Sigmoid colon (tissue), 7 donors: Measurements from ENCODE around the gene TRERF1. TPM values are rescaled to one million over a fixed set of nuclear protein-coding genes. Genes with fewer than 3 reads are reported as not detected.
A peak's percentile ranks its signal among the peaks of the same experiment; 100 is the strongest.

Experiments
- DNase-seq: peaks from one replicate; pipeline ENCODE4 v3.0.0-alpha.2; 2019
- H3K27ac ChIP-seq, 4 donors: fragments of 200-600 bp; sonication (generic); one replicate each; pipeline ENCODE4 v1.5.1; 2016 to 2019; ENCODE audit warnings: mild to moderate bottlenecking in 1 of 4
- H3K27me3 ChIP-seq, 3 donors: fragments of 200-600 bp; sonication (generic); one replicate each; pipeline ENCODE4 v1.5.1; 2019; ENCODE audit warnings: mild to moderate bottlenecking in 1 of 3
- H3K36me3 ChIP-seq, 4 donors: fragments of 200-600 bp; sonication (generic); one replicate each; pipeline ENCODE4 v1.5.1; 2016 to 2019
- H3K4me1 ChIP-seq, 4 donors: fragments of 200-600 bp; sonication (generic); one replicate each; pipeline ENCODE4 v1.5.1; 2017 to 2019
- H3K4me3 ChIP-seq, 4 donors: fragments of 200-600 bp; sonication (generic); one replicate each; pipeline ENCODE4 v1.5.1; 2017 to 2019; ENCODE audit warnings: mild to moderate bottlenecking in 2 of 4, moderate library complexity in 1 of 4
- H3K9me3 ChIP-seq, 4 donors: fragments of 200-600 bp in 3 of 4; sonication (generic) in 3 of 4; one replicate each; pipeline versions ENCODE4 v1.5.1 to v1.6.1; 2013 to 2019
- EP300 ChIP-seq, 4 donors: sonication (generic); formaldehyde crosslinking; IDR thresholded peaks; one replicate each; pipeline ENCODE4 v1.6.1; 2017; ENCODE audit warnings: antibody characterized with exemption in 4 of 4
- POLR2A ChIP-seq, 2 donors: fragments of 450-650 bp; IDR thresholded peaks; one replicate each; pipeline ENCODE4 v1.6.1; 2016; ENCODE audit warnings: antibody characterized with exemption in 2 of 2, mild to moderate bottlenecking in 2 of 2, moderate library complexity in 2 of 2
- POLR2AphosphoS5 ChIP-seq, 4 donors: sonication (generic); formaldehyde crosslinking; IDR thresholded peaks; one replicate each; pipeline ENCODE4 v1.6.1; 2017; ENCODE audit warnings: antibody characterized with exemption in 4 of 4
- WGBS, 2 donors: extraction: QIAGEN DNeasy Blood & Tissue Kit; methylation state at CpG; one replicate each; pipeline ENCODE4 v1.1.7; 2013; 5-methylcytosine and 5-hydroxymethylcytosine counted together
- intact Hi-C: fragments of 100-400 bp; cut with DNase I; formaldehyde crosslinking; loops from one replicate; pipeline ENCODE4 v1.15.1; 2023
- polyA plus RNA-seq, 3 donors: library from polyadenylated mRNA; stranded (reverse); fragments of 200-250 nt; gene quantifications; one replicate each; pipeline ENCODE4 v1.2.3, GENCODE V29; 2013
- total RNA-seq, 4 donors: library from RNA; depleted of rRNA; stranded (reverse); fragments of >200 nt; gene quantifications; one replicate each; pipeline ENCODE4 v1.1.0, GENCODE V29; 2016
- TF ChIP-seq, protein P1 (sequence below), 4 experiments: fragments of 450-650 bp in 3 of 4; fragments of 200-600 bp in 1 of 4; IDR thresholded peaks; one replicate each; pipeline ENCODE4 v1.5.1; 2016 to 2019; ENCODE audit warnings: antibody characterized with exemption in 4 of 4, mild to moderate bottlenecking in 3 of 4, moderate library complexity in 2 of 4
- donor health status: healthy with polysubstance abuse.
- donor health status: Bipolar disorder and iron deficiency.
- donor health status: healthy.

TRERF1 gene
- total RNA-seq (10 to 100 TPM in 1 of 4 donors, 1 to 10 TPM in 3; 4.6 to 10.5 (median 5.9) TPM), polyA plus RNA-seq (1 to 10 TPM in 2 of 3 donors, under 1 TPM in 1; 0.46 to 4.0 (median 1.2) TPM)

- DNase-seq = peak; percentile 85
- no peaks in the 10 kb centered on the region for H3K9me3 ChIP-seq
- 1% methylated on average over 36 of the region's 36 CpGs for WGBS, 2 donors
- H3K4me1 ChIP-seq = peaks cover 0 to 43% (median 22%) of the 10 kb centered on the region in 4 donors
- peak within 1 kb of the TSS; percentile 93 to 97 (median 95) for H3K27ac ChIP-seq
- no peaks in the 10 kb centered on the region for H3K36me3 ChIP-seq
- peak within 1 kb of the TSS; percentile 66 to 93 (median 80) for H3K4me3 ChIP-seq
- TF ChIP-seq EP300 (IDR thresholded peaks at IDR 0.05) (no peak), POLR2AphosphoS5 (IDR thresholded peaks at IDR 0.05) (peak in 2 of 4 donors; percentile 12 to 40), POLR2A (IDR thresholded peaks at IDR 0.05) (peak in 1 of 2 donors; percentile 28)
- H3K27me3 ChIP-seq = no peaks in the 10 kb centered on the region
- intact Hi-C loops = loop anchor here (1.0 to 5.0 kb wide), 5 partner anchors 8 to 234 kb away; partner anchors contain the start of gene MRPS10
These were observed at the start of gene TRERF1 for GRCh38 chr6:42451333-42452170. Gene TRERF1, minus strand, starts transcription at chr6:42451926. Its CDS starts 182,336 bp downstream, at chr6:42269590.

GRCh38 chr6:42498473-42499128, 46.9 kb upstream of the TRERF1 start:
- Histone ChIP-seq H3K4me1 (no peaks in the 10 kb centered on the region), H3K4me3 (no peak overlapping the region), H3K36me3 (no peaks in the 10 kb centered on the region), H3K9me3 (no peaks in the 10 kb centered on the region), H3K27me3 (no peaks in the 10 kb centered on the region), H3K27ac (no peak overlapping the region)
- TF ChIP-seq POLR2AphosphoS5 (IDR thresholded peaks at IDR 0.05) (no peak), POLR2A (IDR thresholded peaks at IDR 0.05) (no peak), EP300 (IDR thresholded peaks at IDR 0.05) (no peak)
- TF ChIP-seq, protein P1, sequence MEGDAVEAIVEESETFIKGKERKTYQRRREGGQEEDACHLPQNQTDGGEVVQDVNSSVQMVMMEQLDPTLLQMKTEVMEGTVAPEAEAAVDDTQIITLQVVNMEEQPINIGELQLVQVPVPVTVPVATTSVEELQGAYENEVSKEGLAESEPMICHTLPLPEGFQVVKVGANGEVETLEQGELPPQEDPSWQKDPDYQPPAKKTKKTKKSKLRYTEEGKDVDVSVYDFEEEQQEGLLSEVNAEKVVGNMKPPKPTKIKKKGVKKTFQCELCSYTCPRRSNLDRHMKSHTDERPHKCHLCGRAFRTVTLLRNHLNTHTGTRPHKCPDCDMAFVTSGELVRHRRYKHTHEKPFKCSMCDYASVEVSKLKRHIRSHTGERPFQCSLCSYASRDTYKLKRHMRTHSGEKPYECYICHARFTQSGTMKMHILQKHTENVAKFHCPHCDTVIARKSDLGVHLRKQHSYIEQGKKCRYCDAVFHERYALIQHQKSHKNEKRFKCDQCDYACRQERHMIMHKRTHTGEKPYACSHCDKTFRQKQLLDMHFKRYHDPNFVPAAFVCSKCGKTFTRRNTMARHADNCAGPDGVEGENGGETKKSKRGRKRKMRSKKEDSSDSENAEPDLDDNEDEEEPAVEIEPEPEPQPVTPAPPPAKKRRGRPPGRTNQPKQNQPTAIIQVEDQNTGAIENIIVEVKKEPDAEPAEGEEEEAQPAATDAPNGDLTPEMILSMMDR (IDR thresholded peaks at IDR 0.05) = no peak
- 74 to 82% methylated on average over 7 of the region's 7 CpGs for WGBS, 2 donors
- DNase-seq = no peak
- intact Hi-C loops = no loop called here

DNA sequence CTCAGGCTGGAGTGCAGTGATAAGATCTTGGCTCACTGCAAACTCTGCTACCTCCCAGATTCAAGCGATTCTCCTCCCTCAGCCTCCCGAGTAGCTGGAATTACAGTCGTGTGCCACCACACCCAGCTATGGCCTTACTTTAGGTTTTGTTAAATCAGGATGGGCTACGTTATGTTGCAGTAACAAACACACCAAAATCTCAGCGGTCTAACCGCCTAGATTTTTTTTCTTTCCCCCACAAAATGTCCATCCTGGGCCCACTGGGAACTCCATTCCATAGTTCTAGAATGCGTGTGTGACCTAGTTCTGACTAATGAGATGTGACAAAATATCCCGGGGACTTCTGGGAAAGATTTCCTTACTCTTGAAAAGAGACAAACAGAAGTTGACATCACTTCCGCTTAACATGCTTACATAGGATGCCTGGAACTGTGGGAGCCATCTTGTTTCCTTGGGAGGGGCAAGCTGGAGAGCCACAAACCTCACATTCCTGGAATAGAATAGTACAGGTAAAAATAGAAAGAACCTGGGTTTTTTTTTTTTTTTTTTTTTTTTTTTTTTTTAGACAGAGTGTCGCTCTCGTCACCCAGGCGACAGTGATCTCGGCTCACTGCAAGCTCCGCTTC, 42.3 kb upstream of the TRERF1 start:
- Histone ChIP-seq H3K9me3 (no peaks in the 10 kb centered on the region), H3K4me1 (no peaks in the 10 kb centered on the region)

DNA sequence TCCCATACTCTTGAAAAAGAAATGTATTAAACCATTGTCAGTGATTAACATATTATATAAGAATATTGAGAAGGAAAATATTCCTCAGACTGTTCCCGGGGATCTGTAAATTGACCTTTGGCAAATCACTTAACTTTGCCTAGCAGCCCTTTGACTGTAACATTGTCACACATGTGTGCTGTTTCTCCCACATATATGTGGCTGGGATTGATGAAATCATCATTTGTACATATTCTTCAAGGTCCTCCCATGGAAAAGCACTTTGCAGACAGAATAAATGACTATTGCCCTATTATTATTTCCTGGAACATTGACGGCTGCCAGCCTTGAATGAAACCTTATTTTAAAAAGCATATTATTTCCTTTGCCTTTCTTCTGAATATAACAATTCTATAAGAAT, 36.4 kb upstream of the TRERF1 start:
- no peaks in the 10 kb centered on the region for H3K4me1 ChIP-seq
- H3K36me3 ChIP-seq = no peaks in the 10 kb centered on the region
- TF ChIP-seq, protein P1 (IDR thresholded peaks at IDR 0.05) = no peak
- intact Hi-C loops = no loop called here
- no peaks in the 10 kb centered on the region for H3K27me3 ChIP-seq
- WGBS, 2 donors = 54 to 83% methylated on average over 2 of the region's 2 CpGs
- no peak for DNase-seq
- no peaks in the 10 kb centered on the region for H3K9me3 ChIP-seq
- no peak overlapping the region for H3K27ac ChIP-seq
- no peak overlapping the region for H3K4me3 ChIP-seq

More for the DNA sequence above, 42.3 kb upstream of the TRERF1 start:
- Histone ChIP-seq H3K27ac (no peak overlapping the region), H3K27me3 (no peaks in the 10 kb centered on the region), H3K36me3 (no peaks in the 10 kb centered on the region), H3K4me3 (no peak overlapping the region)
- TF ChIP-seq, protein P1 (IDR thresholded peaks at IDR 0.05) = no peak
- TF ChIP-seq POLR2A (IDR thresholded peaks at IDR 0.05) = no peak
- no peak for TF ChIP-seq EP300 (IDR thresholded peaks at IDR 0.05)
- no peak for TF ChIP-seq POLR2AphosphoS5 (IDR thresholded peaks at IDR 0.05)
- DNase-seq = no peak
- intact Hi-C loops = no loop called here
- WGBS, 2 donors = 91 to 95% methylated on average over 14 of the region's 14 CpGs

GRCh38 chr6:42484261-42484660, 32.5 kb upstream of the TRERF1 start:
- H3K4me3 ChIP-seq = no peak overlapping the region
- TF ChIP-seq POLR2AphosphoS5 (IDR thresholded peaks at IDR 0.05) (no peak), POLR2A (IDR thresholded peaks at IDR 0.05) (no peak), EP300 (IDR thresholded peaks at IDR 0.05) (no peak)
- TF ChIP-seq, protein P1 (IDR thresholded peaks at IDR 0.05) = no peak
- no peak overlapping the region for H3K27ac ChIP-seq
- DNase-seq = no peak
- H3K36me3 ChIP-seq = no peaks in the 10 kb centered on the region
- H3K27me3 ChIP-seq = no peaks in the 10 kb centered on the region
- peaks cover 0 to 15% (median 9%) of the 10 kb centered on the region in 4 donors for H3K4me1 ChIP-seq
- intact Hi-C loops = no loop called here
- WGBS, 2 donors = 89% methylated on average over 1 of the region's 1 CpG
- H3K9me3 ChIP-seq = no peaks in the 10 kb centered on the region
